Activated naive CD4-positive, alpha-beta T cell treated with anti-CD3 and anti-CD28 coated beads, Interleukin-2, amount 50 U/mL, for 16 hours (primary cell): Measurements from ENCODE around the gene POP4.
A peak's percentile ranks its signal among the peaks of the same experiment; 100 is the strongest.

Source experiments
- DNase-seq: peaks from one replicate; pipeline ENCODE4 v3.0.0-alpha.2; 2020

POP4 gene

GRCh38 chr19:29577649-29577963 is 28.5 kb upstream of the POP4 start:
- no peak for DNase-seq

GRCh38 chr19:29578349-29578748 is 27.7 kb upstream of the POP4 start:
- DNase-seq = no peak

GRCh38 chr19:29579308-29579910 is 26.7 kb upstream of the POP4 start:
- no peak for DNase-seq

GRCh38 chr19:29581398-29581797 is 24.7 kb upstream of the POP4 start:
- no peak for DNase-seq

- DNase-seq = no peak
Measured at GRCh38 chr19:29583196-29583999, 22.7 kb upstream of the POP4 start.

- no peak for DNase-seq
Measured at GRCh38 chr19:29586401-29586800, 19.7 kb upstream of the POP4 start.

GRCh38 chr19:29587059-29587458 is 19.0 kb upstream of the POP4 start:
- no peak for DNase-seq

- peak; percentile 35 for DNase-seq
Measured at GRCh38 chr19:29587518-29587986, 18.5 kb upstream of the POP4 start.

- no peak for DNase-seq
Measured at GRCh38 chr19:29588095-29588494, 18.0 kb upstream of the POP4 start.

GRCh38 chr19:29590278-29590677 is 15.8 kb upstream of the POP4 start:
- DNase-seq = no peak

GRCh38 chr19:29591670-29592069 is 14.4 kb upstream of the POP4 start:
- DNase-seq = no peak

GRCh38 chr19:29593869-29594268 is 12.2 kb upstream of the POP4 start:
- no peak for DNase-seq

- no peak for DNase-seq
Measured at GRCh38 chr19:29596080-29596727, 9.9 kb upstream of the POP4 start.

- no peak for DNase-seq
Measured at GRCh38 chr19:29596885-29597525, 9.1 kb upstream of the POP4 start.

- DNase-seq = no peak
Measured at GRCh38 chr19:29598036-29598435, 8.0 kb upstream of the POP4 start.

GRCh38 chr19:29598496-29598895 is 7.6 kb upstream of the POP4 start:
- DNase-seq = no peak

GRCh38 chr19:29603308-29603707 is 2.8 kb upstream of the POP4 start:
- DNase-seq = no peak

GRCh38 chr19:29606420-29606747 is 301 bp downstream of the POP4 start:
- DNase-seq = no peak

GRCh38 chr19:29609636-29610035 is 3.6 kb downstream of the POP4 start:
- no peak for DNase-seq

GRCh38 chr19:29610213-29610573 is 4.1 kb downstream of the POP4 start:
- no peak for DNase-seq

- DNase-seq = peak; percentile 83
Measured at GRCh38 chr19:29610574-29611271, 4.6 kb downstream of the POP4 start.

- DNase-seq = no peak
Measured at GRCh38 chr19:29612121-29612520, 6.0 kb downstream of the POP4 start.
